Erythroblast (primary cell): ENCODE measurements around the gene TRIM6.
"Not testable (repeated sequence)": the region's sequence is repeated elsewhere in the genome, so short reads cannot be mapped to it uniquely, and the experiment has no call there.

Experiments
- DNase-seq, 2 experiments: peaks; one replicate each; lab custom pipeline; 2025; lab: John Stamatoyannopoulos, UW
- GATA1 ChIP-seq: IDR thresholded peaks from 2 replicates; pipeline ENCODE4 v1.6.1; 2011; ENCODE audit warnings: low read depth, mild to moderate bottlenecking, control low read depth, low read length, moderate library complexity
- POLR2A ChIP-seq: IDR thresholded peaks from 2 replicates; pipeline ENCODE4 v1.6.1; 2011; ENCODE audit warnings: mild to moderate bottlenecking, low read length

The TRIM6 gene

DNA sequence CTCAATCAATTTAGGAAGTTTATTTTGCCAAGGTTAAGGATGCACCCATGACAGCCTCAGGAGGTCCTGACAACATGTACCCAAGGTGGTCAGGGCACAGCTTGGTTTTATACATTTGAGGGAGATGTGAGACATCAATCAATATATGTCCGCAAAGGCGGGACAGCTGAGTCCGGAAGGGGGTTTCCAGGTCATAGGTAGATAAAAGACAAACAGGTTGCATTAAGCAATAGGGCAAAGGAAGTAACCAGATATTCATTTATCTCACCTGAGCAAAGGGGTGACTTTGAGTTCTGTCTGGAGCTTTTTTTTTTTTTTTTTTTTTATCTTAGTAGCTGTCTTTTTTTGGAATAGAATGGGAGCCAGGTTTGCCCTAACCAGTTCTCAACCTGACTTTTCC, 26.4 kb downstream of the TRIM6 start:
- no peak for TF ChIP-seq POLR2A
- no peak for TF ChIP-seq GATA1
- DNase-seq, result no peak

GRCh38 chr11:5624489-5625279, 28.2 kb downstream of the TRIM6 start, which contains the start of gene TRIM34:
TSS of gene TRIM34 (plus strand) at chr11:5625001. CDS start at chr11:5632332, 7,331 bp downstream.
- peak; percentile 60 to 67 for DNase-seq
- peak; percentile 70 for TF ChIP-seq POLR2A
- TF ChIP-seq GATA1, result no peak

GRCh38 chr11:5625281-5625680, 28.8 kb downstream of the TRIM6 start:
- DNase-seq, result no peak
- TF ChIP-seq POLR2A (no peak), GATA1 (no peak)

DNA sequence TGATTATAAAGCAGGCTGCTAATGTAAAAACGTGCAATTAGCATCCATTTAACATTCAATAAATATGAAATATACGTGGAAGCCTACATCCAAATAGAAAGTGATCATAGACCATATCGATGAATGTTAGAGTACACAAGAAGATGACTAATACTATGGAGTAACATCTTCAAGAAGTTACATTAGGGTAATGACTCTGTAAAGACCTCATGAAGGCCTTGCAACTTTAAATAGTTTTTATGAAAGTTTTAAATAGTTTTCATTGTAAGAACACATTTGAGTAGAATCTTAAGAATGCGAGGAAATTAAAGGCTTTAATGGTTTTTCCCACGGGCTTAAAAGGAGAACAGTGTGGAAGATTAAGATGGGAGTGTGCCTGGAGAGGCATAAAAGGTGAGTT, 29.8 kb downstream of the TRIM6 start:
- DNase-seq, result no peak
- no peak for TF ChIP-seq POLR2A
- TF ChIP-seq GATA1, result no peak

GRCh38 chr11:5631417-5631816, 35.0 kb downstream of the TRIM6 start:
- DNase-seq, result no peak
- no peak for TF ChIP-seq GATA1
- no peak for TF ChIP-seq POLR2A

- TF ChIP-seq GATA1 (no peak), POLR2A (no peak)
- DNase-seq, result no peak
Observed at GRCh38 chr11:5631969-5632635, 35.7 kb downstream of the TRIM6 start.

- TF ChIP-seq POLR2A (no peak), GATA1 (no peak)
- no peak for DNase-seq
Observed at GRCh38 chr11:5639953-5640352, 43.5 kb downstream of the TRIM6 start.

GRCh38 chr11:5643585-5643984, 47.1 kb downstream of the TRIM6 start:
- DNase-seq, result no peak
- TF ChIP-seq GATA1 (no peak), POLR2A (no peak)

DNA sequence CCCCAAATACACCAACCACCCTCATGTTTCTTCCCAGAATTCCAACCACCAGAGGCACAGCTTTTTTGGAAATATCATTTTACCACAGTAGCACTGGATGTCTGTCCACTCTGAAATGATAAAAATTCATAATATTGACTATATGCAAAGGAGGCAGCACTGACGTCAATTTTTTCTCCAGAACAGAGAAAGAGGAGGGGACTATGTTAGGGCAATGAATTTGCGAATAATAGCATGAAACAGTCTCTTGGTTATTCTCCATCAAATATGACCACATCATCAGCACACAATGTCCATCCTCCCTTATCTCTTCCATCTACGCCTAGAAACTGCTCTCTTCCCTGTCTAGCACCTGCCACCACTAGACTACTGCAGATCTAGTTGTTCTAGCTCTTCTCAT, 49.7 kb downstream of the TRIM6 start:
- DNase-seq, result no peak
- TF ChIP-seq GATA1 (no peak), POLR2A (no peak)

- no peak for DNase-seq
- TF ChIP-seq GATA1 (no peak), POLR2A (no peak)
Observed at GRCh38 chr11:5655474-5655873, 59.0 kb downstream of the TRIM6 start.

DNA sequence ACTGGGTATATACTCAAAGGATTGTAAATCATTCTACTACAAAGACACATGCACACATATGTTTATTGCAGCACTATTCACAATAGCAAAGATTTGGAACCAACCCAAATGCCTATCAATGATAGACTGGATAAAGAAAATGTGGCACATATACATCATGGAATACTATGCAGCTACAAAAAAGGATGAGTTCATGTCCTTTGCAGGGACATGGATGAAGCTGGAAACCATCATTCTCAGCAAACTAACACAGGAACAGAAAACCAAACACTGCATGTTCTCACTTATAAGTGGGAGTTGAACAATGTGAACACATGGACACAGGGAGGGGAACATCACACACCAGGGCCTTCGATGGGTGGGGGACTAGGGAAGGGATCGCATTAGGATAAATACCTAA, 60.5 kb downstream of the TRIM6 start:
- not testable (repeated sequence) for DNase-seq

GRCh38 chr11:5658318-5658717, 61.9 kb downstream of the TRIM6 start:
- no peak for DNase-seq
- TF ChIP-seq GATA1 (no peak), POLR2A (no peak)
